ENCODE results near the gene PLAC8L1. TPM values are rescaled to one million over a fixed set of nuclear protein-coding genes. Genes with fewer than 3 reads are reported as not detected.

Gene PLAC8L1
- total RNA-seq, 1 experiment from 2014 or later = not detected

DNA sequence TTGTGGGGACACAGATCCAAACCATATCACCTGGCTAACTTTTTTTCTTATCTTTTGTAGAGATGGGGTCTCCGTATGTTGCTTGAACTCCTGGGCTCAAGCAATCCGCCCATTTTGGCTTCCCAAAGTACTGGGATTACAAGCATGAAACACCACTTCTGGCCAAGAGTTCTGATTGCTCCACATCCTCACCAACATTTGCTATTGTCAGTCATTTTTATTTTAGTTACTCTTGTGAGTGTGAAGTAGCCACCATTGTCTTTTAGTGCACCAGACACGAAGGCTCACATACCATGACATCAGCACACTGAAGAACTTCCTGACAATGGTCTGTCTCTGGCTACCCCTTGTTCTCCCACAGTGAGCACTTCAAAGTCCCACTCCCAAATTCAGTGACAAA is 17.3 kb downstream of the PLAC8L1 start:
- no peaks in the 10 kb centered on the region for H3K9me3 ChIP-seq (ENCODE audit: insufficient read depth, low read depth)
- CTCF ChIA-PET = no interaction called here
- no peak overlapping the region for H3K27ac ChIP-seq
- 0 out of 2 replicates have a peak, but pooled peaks cover 3% of the 10 kb centered on the region for H3K9me2 ChIP-seq (ENCODE audit: insufficient read depth)
- no peaks in the 10 kb centered on the region for H3K79me2 ChIP-seq (ENCODE audit: low read depth)
- DNase-seq = no peak
- BruUV-seq (replicated peaks) = no TSS peak
- H3K4me1 ChIP-seq (replicated peaks; ENCODE audit: insufficient read depth) = peaks cover 8% of the 10 kb centered on the region; the same call in 1 of the 2 replicates
- H3F3A ChIP-seq (ENCODE audit: insufficient read depth, low read depth) = no peaks in the 10 kb centered on the region
- no peak overlapping the region for H3K4me2 ChIP-seq
- intact Hi-C loops (cut with micrococcal nuclease; ENCODE audit: unreplicated experiment) = no loop called here
- no peak for TF ChIP-seq EZH2 (IDR thresholded peaks at IDR 0.05; ENCODE audit: low read depth)
- TF ChIP-seq, protein P1, sequence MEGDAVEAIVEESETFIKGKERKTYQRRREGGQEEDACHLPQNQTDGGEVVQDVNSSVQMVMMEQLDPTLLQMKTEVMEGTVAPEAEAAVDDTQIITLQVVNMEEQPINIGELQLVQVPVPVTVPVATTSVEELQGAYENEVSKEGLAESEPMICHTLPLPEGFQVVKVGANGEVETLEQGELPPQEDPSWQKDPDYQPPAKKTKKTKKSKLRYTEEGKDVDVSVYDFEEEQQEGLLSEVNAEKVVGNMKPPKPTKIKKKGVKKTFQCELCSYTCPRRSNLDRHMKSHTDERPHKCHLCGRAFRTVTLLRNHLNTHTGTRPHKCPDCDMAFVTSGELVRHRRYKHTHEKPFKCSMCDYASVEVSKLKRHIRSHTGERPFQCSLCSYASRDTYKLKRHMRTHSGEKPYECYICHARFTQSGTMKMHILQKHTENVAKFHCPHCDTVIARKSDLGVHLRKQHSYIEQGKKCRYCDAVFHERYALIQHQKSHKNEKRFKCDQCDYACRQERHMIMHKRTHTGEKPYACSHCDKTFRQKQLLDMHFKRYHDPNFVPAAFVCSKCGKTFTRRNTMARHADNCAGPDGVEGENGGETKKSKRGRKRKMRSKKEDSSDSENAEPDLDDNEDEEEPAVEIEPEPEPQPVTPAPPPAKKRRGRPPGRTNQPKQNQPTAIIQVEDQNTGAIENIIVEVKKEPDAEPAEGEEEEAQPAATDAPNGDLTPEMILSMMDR (conservative IDR thresholded peaks at IDR 0.05) = no peak
- POLR2A ChIA-PET (ENCODE audit: unreplicated experiment) = no interaction called here
- H3K4me3 ChIP-seq = no peak overlapping the region
- H2AFZ ChIP-seq = no peak overlapping the region
- no peaks in the 10 kb centered on the region for H3K36me3 ChIP-seq (ENCODE audit: low read depth)
- H3K27me3 ChIP-seq (ENCODE audit: insufficient read depth, low read depth) = no peaks in the 10 kb centered on the region
- no peaks in the 10 kb centered on the region for H4K20me1 ChIP-seq (ENCODE audit: insufficient read depth)

DNA sequence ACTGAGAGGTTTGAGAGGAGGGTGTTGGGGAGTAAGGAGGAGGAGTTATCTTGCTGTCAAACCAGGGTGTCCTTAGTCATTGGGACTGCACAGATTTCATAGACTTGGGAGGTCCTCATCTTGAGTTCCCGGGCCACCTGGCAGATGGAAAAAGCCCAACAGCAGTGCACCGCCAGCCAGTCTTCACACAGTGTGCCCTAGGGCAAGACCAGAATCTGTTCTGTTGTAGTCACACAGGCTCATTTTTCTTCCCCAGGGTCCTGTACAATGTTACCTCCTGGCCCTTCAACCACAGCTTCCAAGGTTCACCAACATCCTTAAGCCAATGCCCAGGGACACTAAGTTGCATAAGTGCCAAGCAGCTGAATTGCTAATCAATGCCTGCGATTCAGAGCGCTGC is 21.0 kb downstream of the PLAC8L1 start:
- intact Hi-C loops (cut with micrococcal nuclease; ENCODE audit: unreplicated experiment) = no loop called here
- no peaks in the 10 kb centered on the region for H3F3A ChIP-seq (ENCODE audit: insufficient read depth, low read depth)
- POLR2A ChIA-PET (ENCODE audit: unreplicated experiment) = no interaction called here
- no peak overlapping the region for H3K4me2 ChIP-seq
- H3K9me2 ChIP-seq (ENCODE audit: insufficient read depth) = 0 out of 2 replicates have a peak, but pooled peaks cover 3% of the 10 kb centered on the region
- no peak overlapping the region for H3K27ac ChIP-seq
- no peaks in the 10 kb centered on the region for H3K79me2 ChIP-seq (ENCODE audit: low read depth)
- no peak overlapping the region for H3K4me3 ChIP-seq
- H3K27me3 ChIP-seq (ENCODE audit: insufficient read depth, low read depth) = no peaks in the 10 kb centered on the region
- H3K9me3 ChIP-seq (ENCODE audit: insufficient read depth, low read depth) = no peaks in the 10 kb centered on the region
- CTCF ChIA-PET = no interaction called here
- H2AFZ ChIP-seq = no peak overlapping the region
- peaks cover 8% of the 10 kb centered on the region; the same call in 1 of the 2 replicates for H3K4me1 ChIP-seq (replicated peaks; ENCODE audit: insufficient read depth)
- no peaks in the 10 kb centered on the region for H3K36me3 ChIP-seq (ENCODE audit: low read depth)
- DNase-seq = no peak
- BruUV-seq (replicated peaks) = no TSS peak
- H4K20me1 ChIP-seq (ENCODE audit: insufficient read depth) = no peaks in the 10 kb centered on the region
- TF ChIP-seq, protein P1 (conservative IDR thresholded peaks at IDR 0.05) = no peak
- TF ChIP-seq EZH2 (IDR thresholded peaks at IDR 0.05; ENCODE audit: low read depth) = no peak

DNA sequence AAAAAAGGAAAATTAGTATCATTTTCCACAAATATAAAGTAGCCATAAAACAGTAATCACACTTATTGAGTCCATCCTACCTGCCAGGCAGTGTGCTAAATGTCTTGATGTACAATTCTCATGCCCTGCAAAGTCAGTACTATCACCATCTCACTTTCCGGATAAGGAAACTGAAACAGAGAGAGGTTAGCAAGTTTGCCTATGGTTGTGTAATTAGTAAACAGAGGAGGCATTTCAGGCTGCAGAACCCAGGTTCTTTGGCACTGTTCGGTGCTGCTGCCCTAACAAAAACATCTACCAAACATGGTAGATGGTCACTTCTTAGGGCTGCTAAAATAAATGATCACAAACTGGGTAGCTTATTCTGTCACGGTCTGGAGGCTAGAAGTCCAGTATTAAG is 22.6 kb downstream of the PLAC8L1 start:
- ChIA-PET POLR2A (ENCODE audit: unreplicated experiment) (no interaction called here), CTCF (no interaction called here)
- no peaks in the 10 kb centered on the region for H3K9me3 ChIP-seq (ENCODE audit: insufficient read depth, low read depth)
- no peak overlapping the region for H3K4me3 ChIP-seq
- H3K4me2 ChIP-seq = no peak overlapping the region
- TF ChIP-seq, protein P1 (conservative IDR thresholded peaks at IDR 0.05) = no peak
- TF ChIP-seq EZH2 (IDR thresholded peaks at IDR 0.05; ENCODE audit: low read depth) = no peak
- no peak overlapping the region for H2AFZ ChIP-seq
- no TSS peak for BruUV-seq (replicated peaks)
- no peak for DNase-seq
- H3F3A ChIP-seq (ENCODE audit: insufficient read depth, low read depth) = no peaks in the 10 kb centered on the region
- no peaks in the 10 kb centered on the region for H4K20me1 ChIP-seq (ENCODE audit: insufficient read depth)
- no peaks in the 10 kb centered on the region for H3K79me2 ChIP-seq (ENCODE audit: low read depth)
- H3K27ac ChIP-seq = no peak overlapping the region
- H3K36me3 ChIP-seq (ENCODE audit: low read depth) = no peaks in the 10 kb centered on the region
- H3K27me3 ChIP-seq (ENCODE audit: insufficient read depth, low read depth) = no peaks in the 10 kb centered on the region
- H3K4me1 ChIP-seq (replicated peaks; ENCODE audit: insufficient read depth) = no peaks in the 10 kb centered on the region
- intact Hi-C loops (cut with micrococcal nuclease; ENCODE audit: unreplicated experiment) = no loop called here
- 0 out of 2 replicates have a peak, but pooled peaks cover 3% of the 10 kb centered on the region for H3K9me2 ChIP-seq (ENCODE audit: insufficient read depth)
